Endothelial cell of umbilical vein (primary cell): ENCODE results near the gene TTLL11. TPM values are rescaled to one million over a fixed set of nuclear protein-coding genes. Genes with fewer than 3 reads are reported as not detected.

Experiments used
- BruUV-seq: library from RNA; stranded (reverse); fragments of 400-500 nt; replicated peaks from 2 replicates; lab custom pipeline; 2021; lab: Mats Ljungman, UMichigan
- CTCF ChIA-PET: fragments of 300-600, 350-600 bp; sonication (Branson Sonifier 250); formaldehyde crosslinking; loops from one replicate; lab custom pipeline; 2021; ENCODE audit warnings: antibody characterized with exemption, inconsistent platforms; lab: Charles Lee
- POLR2A ChIA-PET: fragments of 300-600, 350-600 bp; sonication (Branson Sonifier 250); formaldehyde crosslinking; loops from one replicate; lab custom pipeline; 2021; ENCODE audit warnings: antibody characterized with exemption, inconsistent platforms; lab: Charles Lee
- DNase-seq: peaks from one replicate; pipeline ENCODE4 v3.0.0-alpha.2; 2011; ENCODE audit warnings: low read depth, low spot score
- FAIRE-seq: peaks from 2 replicates; lab custom pipeline; 2011; peaks lifted over from hg19 to GRCh38; lab: Jason Lieb, UNC
- H2AFZ ChIP-seq: 2 replicates; pipeline ENCODE4 v1.6.0; 2012; ENCODE audit warnings: low read depth, low read length, control low read depth, inconsistent platforms
- H3K27ac ChIP-seq: 2 replicates; pipeline ENCODE4 v1.5.1; 2011; ENCODE audit warnings: low read depth, mild to moderate bottlenecking, control low read depth, low read length, moderate library complexity; ENCODE audit not compliant: insufficient read depth
- H3K27me3 ChIP-seq, 2 experiments: 2 replicates each; pipeline versions ENCODE4 v1.6.0 to v1.6.1; 2011; ENCODE audit warnings: low read length in 2 of 2, mixed read lengths in 1 of 2; ENCODE audit not compliant: control insufficient read depth in 2 of 2, insufficient read depth in 2 of 2
- H3K36me3 ChIP-seq, 2 experiments: 2 replicates in 1 of 2; 3 replicates in 1 of 2; pipeline ENCODE4 v1.5.1; 2011; ENCODE audit warnings: low read length in 2 of 2, mild to moderate bottlenecking in 1 of 2, moderate library complexity in 1 of 2; ENCODE audit not compliant: control insufficient read depth in 2 of 2, insufficient read depth in 2 of 2; ENCODE audit errors: extremely low read depth in 1 of 2
- H3K4me1 ChIP-seq: 3 replicates; pipeline ENCODE4 v1.5.1; 2011; ENCODE audit warnings: mild to moderate bottlenecking, low read length; ENCODE audit not compliant: control insufficient read depth, insufficient read depth; ENCODE audit errors: extremely low read depth
- H3K4me2 ChIP-seq: 2 replicates; pipeline ENCODE4 v1.6.1; 2011; ENCODE audit warnings: low read length, control low read depth, mixed read lengths; ENCODE audit not compliant: insufficient read depth
- H3K4me3 ChIP-seq, 3 experiments: fragments of 200-600 bp in 1 of 3; sonication (generic), shearing (Covaris generic) in 1 of 3; replicated peaks in 1 of 3; 2 replicates each; pipeline ENCODE4 v1.5.1; 2011 to 2016; ENCODE audit warnings: control low read depth in 3 of 3, low read length in 3 of 3, mild to moderate bottlenecking in 2 of 3, inconsistent platforms in 1 of 3, low read depth in 1 of 3, moderate library complexity in 1 of 3; ENCODE audit not compliant: insufficient read depth in 1 of 3
- H3K79me2 ChIP-seq: 2 replicates; pipeline ENCODE4 v1.6.0; 2012; ENCODE audit warnings: low read length, inconsistent platforms; ENCODE audit not compliant: control insufficient read depth, insufficient read depth
- H3K9ac ChIP-seq: replicated peaks from 2 replicates; pipeline ENCODE3; 2011; ENCODE audit warnings: low read length, control low read depth; ENCODE audit not compliant: insufficient read depth; ENCODE audit errors: extremely low read depth
- H3K9me1 ChIP-seq: replicated peaks from 3 replicates; pipeline ENCODE4 v1.6.0; 2011; ENCODE audit warnings: mild to moderate bottlenecking, low read length; ENCODE audit not compliant: control insufficient read depth, insufficient read depth; ENCODE audit errors: extremely low read depth
- H3K9me3 ChIP-seq: replicated peaks from 2 replicates; pipeline ENCODE4 v1.5.1; 2012; ENCODE audit warnings: low read length, inconsistent platforms; ENCODE audit not compliant: control insufficient read depth, insufficient read depth
- H4K20me1 ChIP-seq: replicated peaks from 2 replicates; pipeline ENCODE3; 2011; ENCODE audit warnings: mild to moderate bottlenecking, low read length; ENCODE audit not compliant: control insufficient read depth, insufficient read depth; ENCODE audit errors: extremely low read depth
- EZH2 ChIP-seq: IDR thresholded peaks from 2 replicates; pipeline ENCODE4 v1.6.1; 2012; ENCODE audit warnings: borderline replicate concordance, low read depth, mild to moderate bottlenecking, moderate library complexity, low read length, inconsistent platforms; ENCODE audit not compliant: severe bottlenecking
- FOS ChIP-seq: IDR thresholded peaks from 2 replicates; pipeline ENCODE4 v1.6.1; 2011; ENCODE audit warnings: mild to moderate bottlenecking, low read length, moderate library complexity, borderline replicate concordance; ENCODE audit not compliant: insufficient read depth
- GATA2 ChIP-seq: IDR thresholded peaks from 2 replicates; pipeline ENCODE4 v1.7.0; 2011; ENCODE audit warnings: low read depth, mild to moderate bottlenecking, moderate library complexity, mixed read lengths, low read length; ENCODE audit not compliant: insufficient read length, insufficient read depth
- JUN ChIP-seq: IDR thresholded peaks from 2 replicates; pipeline ENCODE4 v1.6.1; 2011; ENCODE audit warnings: borderline replicate concordance, low read depth; ENCODE audit not compliant: insufficient read length, insufficient read depth
- MAX ChIP-seq: IDR thresholded peaks from 2 replicates; pipeline ENCODE4 v1.6.1; 2011; ENCODE audit not compliant: insufficient read depth, insufficient read length
- MYC ChIP-seq: IDR thresholded peaks from one replicate; pipeline ENCODE4 v1.6.1; 2011; ENCODE audit warnings: mild to moderate bottlenecking, low read depth, low read length
- POLR2A ChIP-seq: IDR thresholded peaks from 2 replicates; pipeline ENCODE4 v1.6.1; 2012; ENCODE audit warnings: low read depth, mild to moderate bottlenecking, control low read depth, low read length
- POLR2AphosphoS5 ChIP-seq: IDR thresholded peaks from 2 replicates; pipeline ENCODE4 v1.6.1; 2012; ENCODE audit warnings: low read depth, mild to moderate bottlenecking, control low read depth, low read length, moderate library complexity; ENCODE audit not compliant: insufficient read depth
- dilution Hi-C: fragments of 300-500 bp; cut with MboI; formaldehyde crosslinking; loops from one replicate; pipeline ENCODE4 v1.15.0; 2019; ENCODE audit warnings: low sequenced_read_pairs; ENCODE audit not compliant: extremely low pct_ligation_motif_present
- intact Hi-C: fragments of 100-400 bp; cut with micrococcal nuclease; formaldehyde crosslinking; loops from one replicate; pipeline ENCODE4 v1.10.0; 2022
- polyA plus RNA-seq, 4 experiments: library from polyadenylated mRNA; depleted of rRNA in 3 of 4; stranded (reverse) in 3 of 4; unstranded in 1 of 4; fragments of >200 nt; gene quantifications; 2 replicates each; pipeline versions ENCODE4 v1.2.1 to v1.2.3, GENCODE V29; 2011 to 2012; ENCODE audit warnings: missing spikeins in 1 of 4
- total RNA-seq: library from RNA; stranded (reverse); gene quantifications from 2 replicates; pipeline ENCODE4 v1.2.3, GENCODE V29; 2021
- TF ChIP-seq, protein P1 (sequence below), 2 donors: IDR thresholded peaks; 1 replicate in 1 of 2; 2 replicates in 1 of 2; pipeline ENCODE4 v1.5.1; 2011; ENCODE audit warnings: low read length in 2 of 2, mild to moderate bottlenecking in 2 of 2, moderate library complexity in 2 of 2, control low read depth in 1 of 2, inconsistent platforms in 1 of 2, low read depth in 1 of 2; ENCODE audit not compliant: insufficient read depth in 1 of 2; ENCODE audit errors: extremely low read depth in 1 of 2

Gene TTLL11
- total and polyA plus RNA-seq, 2 donors (not counting 3 experiments of a cell fraction or from before 2014, with no cell fraction given) = 4.9 to 5.1 TPM

DNA sequence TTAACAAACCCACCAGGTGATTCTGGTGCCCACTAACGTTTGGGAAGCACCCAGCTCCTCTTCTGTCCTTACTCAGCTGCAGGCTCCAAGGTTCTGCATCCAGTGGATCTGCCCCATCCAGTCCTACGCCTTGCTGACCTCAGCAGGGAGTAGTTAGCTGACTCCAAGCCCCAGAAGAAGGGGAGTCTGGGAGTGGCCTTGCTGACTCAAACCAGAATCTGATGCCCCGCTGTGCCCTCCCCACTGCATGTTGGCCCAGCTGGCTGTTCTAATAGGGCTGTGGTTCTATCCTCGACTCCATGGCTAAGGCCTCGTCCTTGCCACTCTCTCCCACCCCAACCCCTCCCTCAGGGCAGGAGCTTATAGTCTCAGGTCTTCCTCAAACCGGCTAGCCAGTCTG lies 136.3 kb downstream of the TTLL11 start:
- Histone ChIP-seq H3K4me1 (peaks cover 9% of the 10 kb centered on the region), H3K79me2 (peaks cover 47% of the 10 kb centered on the region), H4K20me1 (no peaks in the 10 kb centered on the region), H3K27me3 (no peaks in the 10 kb centered on the region), H3K27ac (no peak overlapping the region), H3K9me3 (no peaks in the 10 kb centered on the region), H2AFZ (no peak overlapping the region), H3K4me2 (no peak overlapping the region), H3K9me1 (no peaks in the 10 kb centered on the region), H3K36me3 (no peaks in the 10 kb centered on the region), H3K9ac (no peak overlapping the region), H3K4me3 (no peak overlapping the region)
- FAIRE-seq (no peak), DNase-seq (no peak)
- CTCF ChIA-PET = interaction anchor here (1.3 kb wide), 1 partner anchor 217 kb away, joined by 3 read pairs; no protein-coding TSS in a partner anchor
- POLR2A ChIA-PET = no interaction called here
- TF ChIP-seq JUN (no peak), POLR2A (no peak), EZH2 (no peak), MAX (no peak), MYC (no peak), POLR2AphosphoS5 (no peak), FOS (no peak), GATA2 (no peak)
- TF ChIP-seq, protein P1, sequence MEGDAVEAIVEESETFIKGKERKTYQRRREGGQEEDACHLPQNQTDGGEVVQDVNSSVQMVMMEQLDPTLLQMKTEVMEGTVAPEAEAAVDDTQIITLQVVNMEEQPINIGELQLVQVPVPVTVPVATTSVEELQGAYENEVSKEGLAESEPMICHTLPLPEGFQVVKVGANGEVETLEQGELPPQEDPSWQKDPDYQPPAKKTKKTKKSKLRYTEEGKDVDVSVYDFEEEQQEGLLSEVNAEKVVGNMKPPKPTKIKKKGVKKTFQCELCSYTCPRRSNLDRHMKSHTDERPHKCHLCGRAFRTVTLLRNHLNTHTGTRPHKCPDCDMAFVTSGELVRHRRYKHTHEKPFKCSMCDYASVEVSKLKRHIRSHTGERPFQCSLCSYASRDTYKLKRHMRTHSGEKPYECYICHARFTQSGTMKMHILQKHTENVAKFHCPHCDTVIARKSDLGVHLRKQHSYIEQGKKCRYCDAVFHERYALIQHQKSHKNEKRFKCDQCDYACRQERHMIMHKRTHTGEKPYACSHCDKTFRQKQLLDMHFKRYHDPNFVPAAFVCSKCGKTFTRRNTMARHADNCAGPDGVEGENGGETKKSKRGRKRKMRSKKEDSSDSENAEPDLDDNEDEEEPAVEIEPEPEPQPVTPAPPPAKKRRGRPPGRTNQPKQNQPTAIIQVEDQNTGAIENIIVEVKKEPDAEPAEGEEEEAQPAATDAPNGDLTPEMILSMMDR (IDR thresholded peaks at IDR 0.05; ENCODE audit: extremely low read depth in 1 of 2, insufficient read depth in 1 of 2, low read depth in 1 of 2, low read length in 2 of 2) = no peak
- dilution Hi-C loops (no loop called here), intact Hi-C loops (no loop called here)
- no TSS peak for BruUV-seq
